GM21737 (cell line): ENCODE results near the gene PRH1.

Source experiments
- ATAC-seq: cut with Tn5 transposase; IDR thresholded peaks from one replicate; pipeline ENCODE4 v1.9.1; 2021; ENCODE audit warnings: mild to moderate bottlenecking, moderate library complexity; ENCODE audit not compliant: unreplicated experiment

Gene PRH1

GRCh38 chr12:10884086-10884725 lies at the start of gene PRH1:
PRH1 (minus strand) TSS chr12:10884255; CDS start chr12:10884217, 38 bp downstream.
- no peak for ATAC-seq

GRCh38 chr12:10928746-10929286 lies 44.8 kb upstream of the PRH1 start, which contains the start of gene PRH2:
PRH2 (plus strand) TSS chr12:10929236; CDS start chr12:10929274, 38 bp downstream.
- no peak for ATAC-seq

GRCh38 chr12:10926269-10926668 lies 42.2 kb upstream of the PRH1 start:
- ATAC-seq: no peak

GRCh38 chr12:10919809-10920208 lies 35.8 kb upstream of the PRH1 start:
- no peak for ATAC-seq

- no peak for ATAC-seq
Measured at GRCh38 chr12:10910380-10910779, 26.3 kb upstream of the PRH1 start.

- ATAC-seq: no peak
Measured at GRCh38 chr12:10909462-10909861, 25.4 kb upstream of the PRH1 start, which contains the start of gene TAS2R13. TAS2R13 (minus strand) TSS chr12:10909562; CDS start chr12:10909298, 264 bp downstream.

- ATAC-seq: no peak
Measured at GRCh38 chr12:10904686-10905085, 20.6 kb upstream of the PRH1 start.

- ATAC-seq: no peak
Measured at GRCh38 chr12:10901427-10901826, 17.4 kb upstream of the PRH1 start.

- no peak for ATAC-seq
Measured at GRCh38 chr12:10900972-10901371, 16.9 kb upstream of the PRH1 start.

GRCh38 chr12:10900530-10900929 lies 16.5 kb upstream of the PRH1 start:
- ATAC-seq: no peak

GRCh38 chr12:10896854-10897253 lies 12.8 kb upstream of the PRH1 start:
- no peak for ATAC-seq

GRCh38 chr12:10891937-10892336 lies 7.9 kb upstream of the PRH1 start:
- ATAC-seq: no peak

GRCh38 chr12:10889226-10889625 lies 5.2 kb upstream of the PRH1 start:
- ATAC-seq: no peak

GRCh38 chr12:10873378-10873777 lies 10.7 kb downstream of the PRH1 start:
- ATAC-seq: no peak

- ATAC-seq: no peak
Measured at GRCh38 chr12:10867381-10867780, 16.7 kb downstream of the PRH1 start.

- ATAC-seq: no peak
Measured at GRCh38 chr12:10863512-10864218, 20.4 kb downstream of the PRH1 start.

- no peak for ATAC-seq
Measured at GRCh38 chr12:10861366-10861765, 22.7 kb downstream of the PRH1 start.

GRCh38 chr12:10855807-10856206 lies 28.2 kb downstream of the PRH1 start:
- no peak for ATAC-seq

GRCh38 chr12:10853776-10854175 lies 30.3 kb downstream of the PRH1 start:
- ATAC-seq: no peak

- ATAC-seq: no peak
Measured at GRCh38 chr12:10851243-10851858, 32.7 kb downstream of the PRH1 start.

- ATAC-seq: no peak
Measured at GRCh38 chr12:10849425-10849878, 34.6 kb downstream of the PRH1 start, which contains the start of gene PRR4. PRR4 (minus strand) TSS chr12:10849475; CDS start chr12:10849437, 38 bp downstream.
